ENCODE results near the gene ERP27.

DNA sequence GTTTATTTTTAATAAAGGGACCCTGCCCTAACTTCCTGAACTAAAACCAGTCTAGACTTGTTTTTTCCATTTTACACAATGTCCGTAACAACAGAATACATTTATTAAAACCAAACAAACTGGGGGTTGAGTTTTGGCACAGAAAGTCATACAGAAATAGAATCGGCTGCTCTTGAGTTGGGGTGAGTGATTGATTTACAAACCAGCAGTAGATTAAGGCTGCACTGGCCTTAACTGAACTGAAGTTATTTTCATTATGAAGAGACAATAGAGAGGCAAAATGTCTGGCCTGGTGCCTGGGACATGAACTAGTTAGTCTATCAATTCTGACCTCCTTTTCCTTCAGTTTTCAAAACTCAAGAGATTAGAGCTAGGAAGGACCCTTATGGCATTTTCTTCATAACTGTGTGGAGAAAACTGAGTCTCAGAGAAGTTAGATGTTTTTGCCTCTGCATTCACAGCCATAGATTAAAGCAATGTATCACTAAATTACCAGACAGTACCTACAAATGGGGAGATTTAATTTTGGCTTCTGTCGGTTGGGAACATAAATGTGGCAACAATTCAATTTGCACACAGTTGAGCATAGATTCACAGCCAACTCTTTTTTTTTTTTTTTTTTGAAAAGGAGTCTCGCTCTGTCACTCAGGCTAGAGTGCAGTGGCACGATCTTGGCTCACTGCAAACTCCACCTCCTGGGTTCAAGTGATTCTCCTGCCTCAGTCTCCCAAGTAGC is 32.9 kb downstream of the ERP27 start:
- TF ChIP-seq, protein P1, sequence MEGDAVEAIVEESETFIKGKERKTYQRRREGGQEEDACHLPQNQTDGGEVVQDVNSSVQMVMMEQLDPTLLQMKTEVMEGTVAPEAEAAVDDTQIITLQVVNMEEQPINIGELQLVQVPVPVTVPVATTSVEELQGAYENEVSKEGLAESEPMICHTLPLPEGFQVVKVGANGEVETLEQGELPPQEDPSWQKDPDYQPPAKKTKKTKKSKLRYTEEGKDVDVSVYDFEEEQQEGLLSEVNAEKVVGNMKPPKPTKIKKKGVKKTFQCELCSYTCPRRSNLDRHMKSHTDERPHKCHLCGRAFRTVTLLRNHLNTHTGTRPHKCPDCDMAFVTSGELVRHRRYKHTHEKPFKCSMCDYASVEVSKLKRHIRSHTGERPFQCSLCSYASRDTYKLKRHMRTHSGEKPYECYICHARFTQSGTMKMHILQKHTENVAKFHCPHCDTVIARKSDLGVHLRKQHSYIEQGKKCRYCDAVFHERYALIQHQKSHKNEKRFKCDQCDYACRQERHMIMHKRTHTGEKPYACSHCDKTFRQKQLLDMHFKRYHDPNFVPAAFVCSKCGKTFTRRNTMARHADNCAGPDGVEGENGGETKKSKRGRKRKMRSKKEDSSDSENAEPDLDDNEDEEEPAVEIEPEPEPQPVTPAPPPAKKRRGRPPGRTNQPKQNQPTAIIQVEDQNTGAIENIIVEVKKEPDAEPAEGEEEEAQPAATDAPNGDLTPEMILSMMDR (IDR thresholded peaks at IDR 0.05; ENCODE audit: insufficient read depth, low read depth, low read length): no peak
- no peak for TF ChIP-seq EZH2 (IDR thresholded peaks at IDR 0.05; ENCODE audit: insufficient read depth, low read length)

Data from astrocyte (in vitro differentiated cells and primary cell).